ENCODE measurements around the gene TSKU.
"Not testable (repeated sequence)": the region's sequence is repeated elsewhere in the genome, so short reads cannot be mapped to it uniquely, and the experiment has no call there.

The TSKU gene

DNA sequence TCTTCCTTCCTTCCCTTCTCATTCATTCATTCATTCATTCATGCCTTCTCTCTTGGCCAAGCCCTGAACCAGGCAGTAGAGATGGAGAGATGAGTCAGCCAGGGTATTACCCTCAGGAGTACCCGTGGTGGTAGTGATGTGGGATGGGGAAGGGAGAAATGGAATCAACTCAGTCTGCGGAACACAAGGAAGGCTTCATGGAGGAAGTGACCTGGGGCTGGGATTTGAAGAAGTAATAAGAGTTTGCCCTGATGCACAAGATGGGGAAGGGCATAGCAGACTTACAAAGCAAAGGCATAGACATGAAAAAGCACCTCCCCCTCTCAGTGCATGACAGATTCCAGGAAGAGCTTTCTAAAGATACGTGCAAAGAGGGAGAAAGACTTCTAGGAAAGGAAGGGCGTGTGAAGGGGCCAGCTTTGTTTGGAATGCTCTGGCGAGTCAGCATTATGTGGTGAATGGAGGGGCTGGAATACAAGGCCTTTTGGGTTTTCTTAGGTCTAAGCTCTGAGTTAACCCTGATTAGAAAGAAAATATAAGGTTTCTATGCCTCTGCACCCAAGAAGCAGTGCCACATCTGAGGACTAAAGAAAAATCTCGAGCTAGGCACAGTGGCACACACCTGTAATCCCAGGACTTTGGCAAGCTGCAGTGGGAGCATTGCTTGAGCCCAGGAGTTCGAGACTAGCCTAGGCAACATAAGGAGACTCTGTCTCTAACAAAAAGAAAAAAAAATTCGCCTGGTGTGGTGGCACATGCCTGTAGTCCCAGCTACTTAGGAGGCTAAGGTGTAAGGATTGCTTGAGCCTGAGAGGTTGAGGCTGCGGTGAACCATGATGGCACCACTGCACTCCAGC, 41.2 kb downstream of the TSKU start:
- Mint-ChIP-seq H3K27ac (no peak overlapping the region), H3K36me3 (ENCODE audit: low read depth) (no peaks in the 10 kb centered on the region), H3K4me3 (no peak overlapping the region), H3K27me3 (no peaks in the 10 kb centered on the region), H3K9me3 (no peaks in the 10 kb centered on the region), H3K4me1 (peaks cover 3% of the 10 kb centered on the region)
- ATAC-seq (no peak), DNase-seq (no peak)

DNA sequence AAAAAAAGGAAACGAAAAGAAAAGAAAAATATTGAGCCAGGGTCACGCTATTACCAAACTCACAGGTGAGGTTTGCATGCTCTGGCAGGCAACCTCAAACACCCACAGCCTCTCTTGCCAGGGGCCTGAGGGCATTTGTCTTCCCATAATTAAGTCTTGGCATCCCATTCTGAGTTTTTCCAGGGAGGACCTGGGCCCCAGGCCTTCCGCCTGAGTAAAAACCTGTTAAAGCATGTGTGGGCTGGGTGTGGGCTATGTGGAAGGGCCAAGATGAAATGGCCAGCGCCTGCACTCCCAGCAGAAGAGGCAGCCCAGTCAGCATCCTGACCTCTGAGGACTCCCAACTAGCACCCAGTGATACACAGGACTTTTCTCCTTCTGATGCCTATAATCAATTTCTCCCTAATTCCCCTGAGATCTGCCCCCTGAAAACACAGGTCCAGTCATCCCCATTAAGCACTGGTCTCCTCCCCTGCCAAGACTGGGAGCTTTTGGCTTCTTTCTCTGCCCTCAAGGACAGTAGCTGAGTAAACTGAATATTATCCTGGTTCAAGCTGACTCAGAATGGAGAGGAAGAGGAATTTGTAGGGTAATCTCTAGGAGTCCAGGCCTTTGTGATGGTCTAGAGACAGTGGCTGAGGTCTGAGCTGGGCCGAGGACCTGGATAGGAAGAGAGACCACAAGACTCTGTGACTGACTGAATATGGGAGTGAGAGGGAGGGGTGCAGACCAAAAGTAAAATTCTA, 42.0 kb downstream of the TSKU start:
- no peaks in the 10 kb centered on the region for H3K9me3 Mint-ChIP-seq
- H3K4me3 Mint-ChIP-seq = no peak overlapping the region
- ATAC-seq = no peak

DNA sequence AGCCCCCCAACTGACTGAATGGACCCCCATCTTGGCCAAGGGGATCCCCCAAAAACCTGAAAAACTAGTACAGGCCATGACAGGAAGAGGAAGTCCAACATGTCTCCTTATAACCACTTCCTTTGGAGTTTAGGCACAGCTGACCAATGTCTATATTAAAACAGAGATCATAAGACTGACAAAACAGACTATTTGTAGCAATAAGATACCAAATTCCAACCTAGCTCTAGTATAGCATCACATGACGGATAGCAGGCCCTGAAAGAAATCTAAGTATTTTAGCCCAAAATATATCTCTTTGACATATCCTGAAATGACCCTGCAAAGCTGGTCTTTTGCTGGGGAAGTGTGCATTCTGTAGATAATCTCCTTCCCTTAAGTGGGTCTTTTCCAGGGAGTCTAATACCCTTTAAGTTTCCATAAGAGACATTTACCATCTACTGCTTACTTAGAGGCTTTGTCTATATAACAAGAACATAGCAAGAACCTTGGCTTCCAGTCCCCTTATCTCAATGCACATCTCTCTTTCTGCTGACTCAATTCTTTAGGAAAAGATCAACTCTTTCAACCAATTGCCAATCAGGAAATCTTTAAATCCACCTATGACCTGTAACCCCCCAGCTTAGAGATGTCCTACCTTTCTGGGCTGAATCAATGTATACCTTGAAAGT, 42.7 kb downstream of the TSKU start:
- peaks cover 4% of the 10 kb centered on the region for H3K27me3 Mint-ChIP-seq
- H3K4me1 Mint-ChIP-seq = peaks cover 3% of the 10 kb centered on the region
- no peak for ATAC-seq
- DNase-seq = no peak
- no peaks in the 10 kb centered on the region for H3K9me3 Mint-ChIP-seq
- H3K36me3 Mint-ChIP-seq (ENCODE audit: low read depth) = no peaks in the 10 kb centered on the region
- H3K4me3 Mint-ChIP-seq = no peak overlapping the region
- no peak overlapping the region for H3K27ac Mint-ChIP-seq

More for the DNA sequence above, 42.0 kb downstream of the TSKU start:
- DNase-seq = no peak
- Mint-ChIP-seq H3K27ac (no peak overlapping the region), H3K36me3 (ENCODE audit: low read depth) (no peaks in the 10 kb centered on the region), H3K4me1 (peaks cover 3% of the 10 kb centered on the region), H3K27me3 (no peaks in the 10 kb centered on the region)

DNA sequence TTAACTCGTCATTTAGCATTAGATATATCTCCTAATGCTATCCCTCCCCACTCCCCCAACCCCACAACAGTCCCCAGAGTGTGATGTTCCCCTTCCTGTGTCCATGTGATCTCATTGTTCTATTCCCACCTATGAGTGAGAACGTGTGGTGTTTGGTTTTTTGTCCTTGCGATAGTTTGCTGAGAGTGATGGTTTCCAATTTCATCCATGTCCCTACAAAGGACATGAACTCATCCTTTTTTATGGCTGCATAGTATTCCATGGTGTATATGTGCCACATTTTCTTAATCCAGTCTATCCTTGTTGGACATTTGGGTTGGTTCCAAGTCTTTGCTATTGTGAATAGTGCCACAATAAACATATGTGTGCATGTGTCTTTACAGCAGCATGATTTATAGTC, 43.4 kb downstream of the TSKU start:
- H3K4me3 Mint-ChIP-seq; H3K4me1 Mint-ChIP-seq; DNase-seq; H3K36me3 Mint-ChIP-seq (ENCODE audit: low read depth); ATAC-seq; H3K9me3 Mint-ChIP-seq; H3K27me3 Mint-ChIP-seq; H3K27ac Mint-ChIP-seq: not testable (repeated sequence)

DNA sequence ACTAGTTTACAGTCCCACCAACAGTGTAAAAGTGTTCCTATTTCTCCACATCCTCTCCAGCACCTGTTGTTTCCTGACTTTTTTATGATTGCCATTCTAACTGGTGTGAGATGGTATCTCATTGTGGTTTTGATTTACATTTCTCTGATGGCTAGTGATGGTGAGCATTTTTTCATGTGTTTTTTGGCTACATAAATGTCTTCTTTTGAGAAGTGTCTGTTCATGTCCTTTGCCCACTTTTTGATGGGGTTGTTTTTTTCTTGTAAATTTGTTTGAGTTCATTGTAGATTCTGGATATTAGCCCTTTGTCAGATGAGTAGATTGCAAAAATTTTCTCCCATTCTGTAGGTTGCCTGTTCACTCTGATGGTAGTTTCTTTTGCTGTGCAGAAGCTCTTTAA, 43.8 kb downstream of the TSKU start:
- ATAC-seq; DNase-seq; H3K9me3 Mint-ChIP-seq; H3K27me3 Mint-ChIP-seq; H3K4me1 Mint-ChIP-seq; H3K36me3 Mint-ChIP-seq (ENCODE audit: low read depth); H3K4me3 Mint-ChIP-seq; H3K27ac Mint-ChIP-seq: not testable (repeated sequence)

DNA sequence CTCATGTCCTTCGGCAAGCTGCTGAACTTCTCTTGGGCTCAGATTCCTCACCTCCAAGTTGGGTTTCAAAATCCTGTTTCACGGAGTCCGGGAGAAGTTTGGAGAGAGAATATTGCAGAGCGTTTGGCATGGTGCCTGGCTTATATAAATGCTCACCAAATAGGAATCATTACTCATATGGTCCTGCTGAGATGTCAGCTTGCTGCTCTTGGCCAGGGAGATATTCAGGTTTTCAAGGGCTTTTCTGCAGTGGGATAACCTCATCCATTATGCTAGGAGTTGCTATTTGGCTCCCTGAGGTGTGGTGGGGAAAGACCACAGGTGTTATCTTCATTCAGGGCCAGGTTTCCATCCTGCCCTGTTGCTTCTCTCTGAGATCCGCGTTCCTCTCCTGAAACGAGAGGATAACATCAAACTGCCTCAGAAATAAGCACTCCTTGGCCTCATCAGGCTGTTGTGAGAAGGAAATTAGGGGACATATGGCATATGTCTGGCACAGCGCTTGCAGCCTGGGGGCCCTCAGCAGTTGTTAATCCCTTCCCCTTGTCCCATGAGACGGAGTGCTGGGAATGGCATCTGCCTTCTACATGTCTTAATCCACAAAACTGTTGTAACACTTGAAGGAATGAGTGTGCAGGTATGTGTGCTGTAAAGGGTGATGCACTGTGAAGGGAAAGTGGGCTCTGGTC, 47.6 kb downstream of the TSKU start:
- Mint-ChIP-seq H3K36me3 (ENCODE audit: low read depth) (no peaks in the 10 kb centered on the region), H3K27ac (no peak overlapping the region), H3K27me3 (peaks cover 4% of the 10 kb centered on the region), H3K9me3 (no peaks in the 10 kb centered on the region), H3K4me1 (no peaks in the 10 kb centered on the region), H3K4me3 (no peak overlapping the region)
- DNase-seq (no peak), ATAC-seq (no peak)

DNA sequence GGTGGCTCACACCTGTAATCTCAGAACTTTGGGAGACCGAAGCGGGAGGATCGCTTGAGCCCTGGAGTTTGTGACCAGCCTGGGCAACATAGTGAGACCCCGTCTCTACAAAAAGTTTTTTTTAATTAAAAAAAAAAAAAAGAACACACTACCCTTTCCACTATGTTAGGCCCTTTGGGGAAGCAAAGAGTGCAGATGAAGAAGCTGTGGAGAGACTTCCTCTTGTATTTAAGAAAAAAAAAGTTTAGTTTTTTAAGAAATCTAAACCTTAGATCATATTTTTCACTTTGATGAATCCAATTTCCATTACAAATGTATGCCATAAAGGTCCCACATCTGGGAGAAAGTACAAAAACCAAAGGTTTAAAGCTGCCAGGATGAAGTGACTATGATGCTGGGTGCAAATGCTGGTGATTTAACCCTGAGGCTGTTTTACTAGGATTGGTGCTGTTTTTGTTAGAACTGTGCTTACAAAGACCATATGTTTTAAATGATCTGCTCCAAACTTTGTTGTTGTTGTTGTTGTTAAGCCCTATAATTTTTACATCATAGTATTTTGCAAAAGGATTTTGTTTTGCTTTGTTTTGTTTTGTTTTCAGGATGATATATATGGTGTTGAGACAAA, 48.6 kb downstream of the TSKU start:
- H3K27ac Mint-ChIP-seq = no peak overlapping the region
- no peak for DNase-seq

DNA sequence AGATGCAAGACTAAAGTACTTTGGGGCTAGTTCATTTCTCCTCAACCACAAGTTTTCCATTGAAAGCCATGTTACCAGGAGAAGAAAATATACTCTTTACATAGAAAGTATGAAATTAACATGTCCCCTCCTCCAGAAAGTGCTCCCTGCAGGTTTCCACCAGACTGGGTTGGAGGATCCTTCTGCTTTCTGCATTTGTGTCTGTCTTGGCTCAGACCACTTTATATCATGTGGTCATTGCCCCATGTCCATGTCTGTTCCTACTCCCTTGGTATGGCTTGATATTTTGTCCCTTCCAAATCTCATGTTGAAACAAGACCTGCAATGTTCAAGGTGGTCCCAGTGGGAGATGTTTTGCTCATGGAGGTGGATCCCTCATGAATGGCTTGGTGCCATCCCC, 49.2 kb downstream of the TSKU start:
- Mint-ChIP-seq H3K27ac (no peak overlapping the region), H3K27me3 (peaks cover 4% of the 10 kb centered on the region), H3K9me3 (no peaks in the 10 kb centered on the region), H3K4me1 (no peaks in the 10 kb centered on the region), H3K4me3 (no peak overlapping the region), H3K36me3 (ENCODE audit: low read depth) (no peaks in the 10 kb centered on the region)
- DNase-seq (no peak), ATAC-seq (no peak)

More for the DNA sequence above, 48.6 kb downstream of the TSKU start:
- Mint-ChIP-seq H3K4me1 (no peaks in the 10 kb centered on the region), H3K36me3 (ENCODE audit: low read depth) (no peaks in the 10 kb centered on the region), H3K27me3 (peaks cover 4% of the 10 kb centered on the region), H3K4me3 (no peak overlapping the region), H3K9me3 (no peaks in the 10 kb centered on the region)
- no peak for ATAC-seq

DNA sequence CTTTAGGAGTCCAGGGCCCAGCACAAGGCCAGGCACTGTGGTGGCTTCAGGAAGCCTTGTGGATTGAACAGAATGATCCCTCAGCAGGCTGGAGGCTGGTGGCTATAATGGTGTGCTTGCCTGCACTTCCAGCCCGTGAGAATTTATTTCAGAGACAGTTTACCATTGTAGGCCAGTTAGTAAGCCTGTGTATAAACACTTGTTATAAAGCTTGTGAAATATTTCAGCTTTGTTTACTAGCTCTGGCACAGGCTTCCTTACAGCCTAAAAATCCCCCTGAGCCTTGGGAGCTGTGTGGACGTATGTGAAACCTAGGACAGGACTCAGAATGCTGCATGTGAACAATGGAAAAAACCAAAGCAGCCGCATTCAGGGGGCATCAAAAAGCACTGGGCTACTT, 51.0 kb downstream of the TSKU start:
- Mint-ChIP-seq H3K36me3 (ENCODE audit: low read depth) (no peaks in the 10 kb centered on the region), H3K27me3 (peaks cover 8% of the 10 kb centered on the region), H3K4me3 (no peak overlapping the region), H3K4me1 (no peaks in the 10 kb centered on the region), H3K27ac (no peak overlapping the region), H3K9me3 (no peaks in the 10 kb centered on the region)
- no peak for ATAC-seq
- no peak for DNase-seq

DNA sequence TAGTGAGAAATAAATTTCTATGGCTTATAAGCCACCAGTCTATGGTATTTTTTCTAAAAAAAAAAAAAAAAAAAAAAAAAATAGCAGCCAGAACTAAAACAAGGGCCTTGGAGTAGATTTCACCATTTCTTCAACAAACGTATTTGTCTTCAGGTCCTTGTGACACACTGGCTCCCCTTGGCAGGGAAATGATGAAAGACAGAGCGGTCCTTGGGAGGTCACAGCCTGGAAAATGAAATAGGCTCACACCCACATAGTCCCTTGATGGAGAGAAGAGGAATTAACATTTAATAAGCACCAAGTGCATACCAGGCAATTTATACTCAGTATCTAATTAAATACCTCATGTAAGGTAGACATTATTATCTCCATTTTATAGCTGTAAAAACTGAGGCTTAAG, 51.9 kb downstream of the TSKU start:
- Mint-ChIP-seq H3K27me3 (peaks cover 13% of the 10 kb centered on the region), H3K4me1 (no peaks in the 10 kb centered on the region), H3K4me3 (no peak overlapping the region), H3K9me3 (no peaks in the 10 kb centered on the region), H3K27ac (no peak overlapping the region), H3K36me3 (ENCODE audit: low read depth) (no peaks in the 10 kb centered on the region)
- DNase-seq (no peak), ATAC-seq (no peak)

DNA sequence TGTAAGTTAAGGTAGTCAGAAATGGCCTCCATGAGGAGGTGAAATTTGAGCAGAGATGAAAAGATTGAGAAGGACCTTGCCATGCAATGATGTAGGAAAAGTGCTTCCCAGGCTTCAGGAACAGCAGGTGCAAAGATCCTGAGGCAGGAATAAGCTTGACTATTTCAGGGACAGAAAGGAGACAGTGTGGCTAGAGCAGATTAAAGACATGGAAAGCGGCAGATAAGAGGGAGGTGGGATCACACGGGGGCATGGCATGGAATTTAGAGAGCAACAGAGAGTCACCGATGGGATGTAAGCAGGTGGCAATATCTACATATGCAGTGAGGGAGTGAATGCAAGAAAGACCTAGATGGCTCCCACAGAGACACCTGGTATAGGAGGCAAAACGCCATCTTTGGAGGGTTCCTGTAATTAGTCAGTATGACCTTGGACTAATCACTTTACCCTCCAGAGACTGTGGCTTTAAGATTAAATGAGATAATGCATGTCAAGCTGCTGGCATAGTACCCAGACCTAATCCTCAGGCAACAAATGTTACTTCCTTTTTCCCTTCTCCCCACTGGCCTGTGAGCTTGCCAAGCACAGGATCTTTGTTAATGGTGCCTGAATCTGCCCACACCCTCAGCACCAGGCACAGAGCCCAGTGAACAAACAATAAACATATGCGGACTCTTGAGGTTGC, 52.9 kb downstream of the TSKU start:
- DNase-seq = no peak
- ATAC-seq = no peak
- Mint-ChIP-seq H3K4me1 (no peaks in the 10 kb centered on the region), H3K4me3 (no peak overlapping the region), H3K9me3 (no peaks in the 10 kb centered on the region), H3K27ac (no peak overlapping the region), H3K27me3 (peaks cover 12% of the 10 kb centered on the region), H3K36me3 (ENCODE audit: low read depth) (no peaks in the 10 kb centered on the region)

DNA sequence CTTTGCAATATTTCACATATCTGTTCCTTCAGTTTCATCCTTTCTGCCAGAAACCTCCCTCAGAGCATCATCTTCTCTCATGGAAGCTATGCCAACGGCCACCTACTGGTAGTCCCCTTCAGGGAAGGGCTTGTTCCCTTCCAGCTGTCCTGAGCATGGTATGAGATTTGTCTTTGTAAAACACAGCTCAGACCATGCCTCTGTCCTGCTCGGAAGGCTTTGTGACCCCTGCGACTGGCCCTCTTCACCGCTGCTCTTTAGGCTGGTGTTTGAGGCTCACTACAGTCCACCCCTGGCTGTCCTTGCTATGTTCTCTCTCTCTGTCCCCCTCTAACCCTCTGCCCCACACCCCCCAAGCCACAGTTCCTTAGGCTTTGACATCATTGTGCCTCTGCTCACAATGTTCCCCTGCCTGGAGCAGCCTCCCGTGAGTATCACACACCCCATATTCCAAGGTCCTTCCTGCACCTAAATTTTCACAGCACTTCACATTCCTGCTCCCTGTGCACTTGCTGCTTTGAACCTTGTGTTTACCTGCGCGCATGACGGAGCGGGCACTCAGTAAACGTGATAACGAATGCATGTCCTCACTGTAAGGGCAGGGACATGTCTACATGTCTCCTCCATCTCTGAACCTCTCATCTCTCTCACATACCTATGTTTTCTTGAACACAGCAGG, 53.6 kb downstream of the TSKU start:
- no peaks in the 10 kb centered on the region for H3K9me3 Mint-ChIP-seq
- H3K4me3 Mint-ChIP-seq = no peak overlapping the region
- no peak overlapping the region for H3K27ac Mint-ChIP-seq
- DNase-seq = no peak
- no peak for ATAC-seq
- peaks cover 17% of the 10 kb centered on the region for H3K27me3 Mint-ChIP-seq
- no peaks in the 10 kb centered on the region for H3K36me3 Mint-ChIP-seq (ENCODE audit: low read depth)
- no peaks in the 10 kb centered on the region for H3K4me1 Mint-ChIP-seq

Measured in activated naive CD8-positive, alpha-beta T cell treated with anti-CD3 and anti-CD28 coated beads, Interleukin-2, amount 50 U/mL, for 24 hours (primary cell).